Transverse colon (tissue), 4 donors: ENCODE data around the gene MGAT1.

Experiments
- CTCF ChIP-seq, 5 experiments: fragments of 200-600 bp in 3 of 5; fragments of 450-650 bp in 2 of 5; sonication (generic) in 3 of 5; IDR thresholded peaks; 1 replicate in 2 of 5; 2 replicates in 3 of 5; pipeline ENCODE4 v1.5.1; 2016 to 2017; ENCODE audit warnings: antibody characterized with exemption in 5 of 5, inconsistent platforms in 3 of 5, mild to moderate bottlenecking in 2 of 5, moderate library complexity in 1 of 5
- POLR2A ChIP-seq: fragments of 450-650 bp; IDR thresholded peaks from one replicate; pipeline ENCODE4 v1.6.1; 2016; ENCODE audit warnings: antibody characterized with exemption, mild to moderate bottlenecking, moderate library complexity
- POLR2AphosphoS5 ChIP-seq, 3 donors: sonication (generic); formaldehyde crosslinking; IDR thresholded peaks; one replicate each; pipeline ENCODE4 v1.6.1; 2016; ENCODE audit warnings: antibody characterized with exemption in 3 of 3

GRCh38 chr5:180810959-180811622 is 8.5 kb upstream of the MGAT1 start:
- TF ChIP-seq CTCF (IDR thresholded peaks at IDR 0.05): no peak
- TF ChIP-seq POLR2AphosphoS5 (IDR thresholded peaks at IDR 0.05): no peak
- no peak for TF ChIP-seq POLR2A
